Measurements from ENCODE around the gene BLCAP. TPM values are rescaled to one million over a fixed set of nuclear protein-coding genes. Genes with fewer than 3 reads are reported as not detected.

BLCAP gene
- total and polyA plus RNA-seq, 4 donors = 12.6 to 72.0 (median 49.2) TPM

DNA sequence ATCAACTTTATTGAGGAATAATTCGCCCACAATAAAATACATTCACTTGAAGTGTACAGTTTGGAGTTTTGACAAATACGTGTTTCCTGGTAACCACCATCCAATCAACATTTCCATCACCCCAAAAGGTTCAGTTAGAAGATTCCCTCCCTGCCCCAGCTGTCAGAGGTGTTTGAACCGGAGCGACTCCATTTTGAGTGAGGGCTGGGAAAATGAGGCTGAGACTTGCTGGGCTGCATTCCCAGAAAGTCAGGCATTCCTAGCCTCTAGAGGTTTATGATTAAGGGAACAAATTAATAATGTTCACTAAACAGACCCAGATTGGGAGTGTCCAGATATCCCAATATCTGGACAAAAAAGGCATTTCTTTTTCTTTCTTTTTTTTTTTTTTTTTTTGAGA lies 33.0 kb upstream of the BLCAP start:
- peaks cover 0 to 3% (median 0%) of the 10 kb centered on the region in 4 donors for H3K27me3 ChIP-seq (ENCODE audit: control insufficient read depth in 4 of 4, insufficient read depth in 4 of 4, low read length in 3 of 4)

DNA sequence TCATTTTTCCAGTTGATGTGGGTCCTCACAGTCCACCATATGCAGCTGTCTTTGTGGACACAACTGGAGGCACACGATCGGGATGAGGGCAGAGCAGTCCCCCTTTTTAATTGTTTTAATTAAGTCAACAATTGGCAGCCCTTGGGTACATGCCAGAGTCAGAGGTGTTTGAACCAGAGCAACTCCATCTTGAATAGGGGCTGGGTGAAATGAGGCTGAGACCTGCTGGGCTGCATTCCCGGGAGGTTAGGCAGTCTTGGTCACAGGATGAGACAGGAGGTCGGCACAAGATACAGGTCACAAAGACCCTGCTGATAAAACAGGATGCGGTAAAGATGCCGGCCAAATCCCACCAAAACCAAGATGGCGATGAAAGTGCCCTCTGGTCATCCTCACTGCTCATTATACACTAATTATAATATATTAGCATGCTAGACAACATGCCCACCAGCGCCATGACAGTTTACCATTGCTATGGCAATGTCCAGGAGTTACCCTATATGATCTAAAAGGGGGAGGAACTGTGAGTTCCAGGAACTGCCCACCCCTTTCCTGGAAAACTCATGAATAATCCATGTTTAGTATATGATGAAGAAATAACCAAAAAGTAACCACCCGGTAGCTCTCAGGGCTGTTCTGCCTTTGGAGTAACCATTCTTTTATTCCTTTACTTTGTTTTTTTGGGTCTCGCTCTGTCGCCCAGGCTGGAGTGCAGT lies 31.8 kb upstream of the BLCAP start:
- peaks cover 0 to 3% (median 0%) of the 10 kb centered on the region in 4 donors for H3K36me3 ChIP-seq (ENCODE audit: control insufficient read depth in 4 of 4, insufficient read depth in 3 of 4, low read depth in 1 of 4, low read length in 3 of 4)
- H3K9ac ChIP-seq (ENCODE audit: low read depth in 1 of 2, low read length in 2 of 2) = no peak overlapping the region
- peaks cover 0 to 2% (median 0%) of the 10 kb centered on the region in 4 donors for H3K4me1 ChIP-seq (ENCODE audit: control insufficient read depth in 4 of 4, insufficient read depth in 4 of 4, low read length in 3 of 4)
- DNase-seq (ENCODE audit: low spot score) = no peak
- no peaks in the 10 kb centered on the region for H3K27me3 ChIP-seq (ENCODE audit: control insufficient read depth in 4 of 4, insufficient read depth in 4 of 4, low read length in 3 of 4)
- no peak overlapping the region for H3K27ac ChIP-seq (ENCODE audit: low read depth in 1 of 2, low read length in 2 of 2)
- H3K4me3 ChIP-seq (ENCODE audit: low read depth in 1 of 3, low read length in 3 of 3) = no peak overlapping the region
- 91% methylated on average over 11 of the region's 11 CpGs for WGBS
- no peaks in the 10 kb centered on the region for H3K9me3 ChIP-seq (ENCODE audit: control insufficient read depth in 4 of 4, low read length in 3 of 4)
- TF ChIP-seq, protein P1, sequence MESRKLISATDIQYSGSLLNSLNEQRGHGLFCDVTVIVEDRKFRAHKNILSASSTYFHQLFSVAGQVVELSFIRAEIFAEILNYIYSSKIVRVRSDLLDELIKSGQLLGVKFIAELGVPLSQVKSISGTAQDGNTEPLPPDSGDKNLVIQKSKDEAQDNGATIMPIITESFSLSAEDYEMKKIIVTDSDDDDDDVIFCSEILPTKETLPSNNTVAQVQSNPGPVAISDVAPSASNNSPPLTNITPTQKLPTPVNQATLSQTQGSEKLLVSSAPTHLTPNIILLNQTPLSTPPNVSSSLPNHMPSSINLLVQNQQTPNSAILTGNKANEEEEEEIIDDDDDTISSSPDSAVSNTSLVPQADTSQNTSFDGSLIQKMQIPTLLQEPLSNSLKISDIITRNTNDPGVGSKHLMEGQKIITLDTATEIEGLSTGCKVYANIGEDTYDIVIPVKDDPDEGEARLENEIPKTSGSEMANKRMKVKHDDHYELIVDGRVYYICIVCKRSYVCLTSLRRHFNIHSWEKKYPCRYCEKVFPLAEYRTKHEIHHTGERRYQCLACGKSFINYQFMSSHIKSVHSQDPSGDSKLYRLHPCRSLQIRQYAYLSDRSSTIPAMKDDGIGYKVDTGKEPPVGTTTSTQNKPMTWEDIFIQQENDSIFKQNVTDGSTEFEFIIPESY (IDR thresholded peaks at IDR 0.05) = no peak
- no peak for TF ChIP-seq HNF4A (conservative IDR thresholded peaks at IDR 0.05)
- TF ChIP-seq HNF4G (IDR thresholded peaks at IDR 0.05) = no peak
- TF ChIP-seq, protein P2, sequence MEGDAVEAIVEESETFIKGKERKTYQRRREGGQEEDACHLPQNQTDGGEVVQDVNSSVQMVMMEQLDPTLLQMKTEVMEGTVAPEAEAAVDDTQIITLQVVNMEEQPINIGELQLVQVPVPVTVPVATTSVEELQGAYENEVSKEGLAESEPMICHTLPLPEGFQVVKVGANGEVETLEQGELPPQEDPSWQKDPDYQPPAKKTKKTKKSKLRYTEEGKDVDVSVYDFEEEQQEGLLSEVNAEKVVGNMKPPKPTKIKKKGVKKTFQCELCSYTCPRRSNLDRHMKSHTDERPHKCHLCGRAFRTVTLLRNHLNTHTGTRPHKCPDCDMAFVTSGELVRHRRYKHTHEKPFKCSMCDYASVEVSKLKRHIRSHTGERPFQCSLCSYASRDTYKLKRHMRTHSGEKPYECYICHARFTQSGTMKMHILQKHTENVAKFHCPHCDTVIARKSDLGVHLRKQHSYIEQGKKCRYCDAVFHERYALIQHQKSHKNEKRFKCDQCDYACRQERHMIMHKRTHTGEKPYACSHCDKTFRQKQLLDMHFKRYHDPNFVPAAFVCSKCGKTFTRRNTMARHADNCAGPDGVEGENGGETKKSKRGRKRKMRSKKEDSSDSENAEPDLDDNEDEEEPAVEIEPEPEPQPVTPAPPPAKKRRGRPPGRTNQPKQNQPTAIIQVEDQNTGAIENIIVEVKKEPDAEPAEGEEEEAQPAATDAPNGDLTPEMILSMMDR (IDR thresholded peaks at IDR 0.05; ENCODE audit: low read depth, low read length, missing input control) = no peak
- TF ChIP-seq, protein P3, sequence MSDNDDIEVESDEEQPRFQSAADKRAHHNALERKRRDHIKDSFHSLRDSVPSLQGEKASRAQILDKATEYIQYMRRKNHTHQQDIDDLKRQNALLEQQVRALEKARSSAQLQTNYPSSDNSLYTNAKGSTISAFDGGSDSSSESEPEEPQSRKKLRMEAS (IDR thresholded peaks at IDR 0.05) = no peak
- no peak for TF ChIP-seq TAF1 (conservative IDR thresholded peaks at IDR 0.05)
- no peak for TF ChIP-seq EGR1 (IDR thresholded peaks at IDR 0.05; ENCODE audit: low read depth in 2 of 2)
- TF ChIP-seq NR2F2 (IDR thresholded peaks at IDR 0.05) = no peak
- TF ChIP-seq SP1 (IDR thresholded peaks at IDR 0.05) = no peak

More for the DNA sequence above, 33.0 kb upstream of the BLCAP start:
- DNase-seq (ENCODE audit: low spot score) = no peak
- 85% methylated on average over 4 of the region's 4 CpGs for WGBS
- Histone ChIP-seq H3K4me3 (ENCODE audit: low read depth in 1 of 3, low read length in 3 of 3) (no peak overlapping the region), H3K4me1 (ENCODE audit: control insufficient read depth in 4 of 4, insufficient read depth in 4 of 4, low read length in 3 of 4) (peaks cover 0 to 3% (median 0%) of the 10 kb centered on the region in 4 donors), H3K9me3 (ENCODE audit: control insufficient read depth in 4 of 4, low read length in 3 of 4) (no peaks in the 10 kb centered on the region), H3K36me3 (ENCODE audit: control insufficient read depth in 4 of 4, insufficient read depth in 3 of 4, low read depth in 1 of 4, low read length in 3 of 4) (peaks cover 0 to 3% (median 0%) of the 10 kb centered on the region in 4 donors), H3K27ac (ENCODE audit: low read depth in 1 of 2, low read length in 2 of 2) (no peak overlapping the region), H3K9ac (ENCODE audit: low read depth in 1 of 2, low read length in 2 of 2) (no peak overlapping the region)
- TF ChIP-seq RXRA (IDR thresholded peaks at IDR 0.05) (no peak), RAD21 (IDR thresholded peaks at IDR 0.05) (no peak), HNF4A (conservative IDR thresholded peaks at IDR 0.05) (no peak), HNF4G (IDR thresholded peaks at IDR 0.05) (no peak), SP1 (IDR thresholded peaks at IDR 0.05) (no peak), JUND (IDR thresholded peaks at IDR 0.05) (no peak), GABPA (IDR thresholded peaks at IDR 0.05 in 1 of 2, conservative IDR thresholded peaks at IDR 0.05 in 1 of 2) (no peak), EGR1 (IDR thresholded peaks at IDR 0.05; ENCODE audit: low read depth in 2 of 2) (no peak), FOXA2 (IDR thresholded peaks at IDR 0.05) (no peak), YY1 (IDR thresholded peaks at IDR 0.05) (no peak), FOXA1 (IDR thresholded peaks at IDR 0.05) (no peak), NR2F2 (IDR thresholded peaks at IDR 0.05) (no peak)
- TF ChIP-seq, protein P4, sequence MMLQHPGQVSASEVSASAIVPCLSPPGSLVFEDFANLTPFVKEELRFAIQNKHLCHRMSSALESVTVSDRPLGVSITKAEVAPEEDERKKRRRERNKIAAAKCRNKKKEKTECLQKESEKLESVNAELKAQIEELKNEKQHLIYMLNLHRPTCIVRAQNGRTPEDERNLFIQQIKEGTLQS (IDR thresholded peaks at IDR 0.05) = no peak
- TF ChIP-seq, protein P5, sequence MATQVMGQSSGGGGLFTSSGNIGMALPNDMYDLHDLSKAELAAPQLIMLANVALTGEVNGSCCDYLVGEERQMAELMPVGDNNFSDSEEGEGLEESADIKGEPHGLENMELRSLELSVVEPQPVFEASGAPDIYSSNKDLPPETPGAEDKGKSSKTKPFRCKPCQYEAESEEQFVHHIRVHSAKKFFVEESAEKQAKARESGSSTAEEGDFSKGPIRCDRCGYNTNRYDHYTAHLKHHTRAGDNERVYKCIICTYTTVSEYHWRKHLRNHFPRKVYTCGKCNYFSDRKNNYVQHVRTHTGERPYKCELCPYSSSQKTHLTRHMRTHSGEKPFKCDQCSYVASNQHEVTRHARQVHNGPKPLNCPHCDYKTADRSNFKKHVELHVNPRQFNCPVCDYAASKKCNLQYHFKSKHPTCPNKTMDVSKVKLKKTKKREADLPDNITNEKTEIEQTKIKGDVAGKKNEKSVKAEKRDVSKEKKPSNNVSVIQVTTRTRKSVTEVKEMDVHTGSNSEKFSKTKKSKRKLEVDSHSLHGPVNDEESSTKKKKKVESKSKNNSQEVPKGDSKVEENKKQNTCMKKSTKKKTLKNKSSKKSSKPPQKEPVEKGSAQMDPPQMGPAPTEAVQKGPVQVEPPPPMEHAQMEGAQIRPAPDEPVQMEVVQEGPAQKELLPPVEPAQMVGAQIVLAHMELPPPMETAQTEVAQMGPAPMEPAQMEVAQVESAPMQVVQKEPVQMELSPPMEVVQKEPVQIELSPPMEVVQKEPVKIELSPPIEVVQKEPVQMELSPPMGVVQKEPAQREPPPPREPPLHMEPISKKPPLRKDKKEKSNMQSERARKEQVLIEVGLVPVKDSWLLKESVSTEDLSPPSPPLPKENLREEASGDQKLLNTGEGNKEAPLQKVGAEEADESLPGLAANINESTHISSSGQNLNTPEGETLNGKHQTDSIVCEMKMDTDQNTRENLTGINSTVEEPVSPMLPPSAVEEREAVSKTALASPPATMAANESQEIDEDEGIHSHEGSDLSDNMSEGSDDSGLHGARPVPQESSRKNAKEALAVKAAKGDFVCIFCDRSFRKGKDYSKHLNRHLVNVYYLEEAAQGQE (IDR thresholded peaks at IDR 0.05) = no peak
- TF ChIP-seq, protein P3 (IDR thresholded peaks at IDR 0.05) = no peak

Measured in liver (tissue), 9 donors.